Measurements from ENCODE around the gene CSRP3.

CSRP3 gene

DNA sequence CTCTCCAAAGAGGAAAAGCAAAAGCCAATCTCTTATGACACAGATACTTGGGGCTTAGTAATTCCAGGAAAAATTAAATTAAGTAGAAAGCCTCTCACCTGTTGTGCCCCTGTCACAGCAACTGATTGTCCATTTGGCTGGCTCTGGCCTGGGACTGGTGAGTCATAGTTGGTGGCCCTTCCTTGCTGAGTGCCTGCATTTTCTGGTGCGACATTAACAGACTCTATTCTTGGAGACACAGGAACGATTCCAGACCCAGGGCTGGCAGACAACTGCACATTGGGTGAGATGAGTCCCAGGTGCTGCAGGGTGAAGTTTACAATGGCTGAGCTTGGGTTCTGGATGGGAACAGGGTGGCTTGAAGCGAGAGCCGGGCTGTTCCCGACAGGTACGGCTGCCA is 23.3 kb upstream of the CSRP3 start:
- no peak for DNase-seq

DNA sequence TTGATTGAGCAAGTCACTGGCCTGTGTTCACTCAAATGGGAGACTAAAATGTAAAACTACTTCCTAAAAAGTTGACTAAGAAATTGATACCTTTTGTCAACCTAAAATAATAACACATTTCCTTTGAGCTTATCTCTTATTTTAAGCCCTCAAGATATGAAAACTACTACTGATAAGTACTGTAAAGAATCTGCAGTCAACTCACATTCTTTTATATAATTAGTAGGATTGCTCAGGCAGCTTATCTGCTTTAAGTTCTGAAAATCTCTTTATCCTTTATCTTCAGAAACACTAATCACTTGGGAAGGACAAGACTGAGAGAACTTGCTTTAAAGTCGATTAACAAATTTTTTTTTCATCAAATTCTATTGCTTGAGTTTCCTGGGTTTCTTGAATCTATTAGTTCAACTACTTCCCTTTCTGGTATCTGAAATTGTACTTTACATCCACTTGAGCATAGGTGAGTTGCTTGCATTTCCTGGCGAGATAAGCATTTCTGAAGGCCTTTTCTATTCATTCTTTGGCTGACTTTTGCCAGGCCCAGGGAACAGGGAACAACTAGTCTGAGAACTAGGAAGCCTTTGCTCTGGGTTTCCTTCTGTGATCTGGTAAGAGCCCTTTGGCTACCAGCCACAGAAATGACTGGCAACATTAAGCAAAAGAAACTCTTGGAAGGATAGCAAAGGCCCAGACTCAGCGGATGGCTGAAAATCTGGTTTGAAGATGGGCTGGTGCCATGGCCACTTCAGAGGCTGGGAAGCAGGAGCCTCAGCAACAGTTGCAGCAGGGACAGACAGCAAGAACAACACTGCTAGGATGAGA is 19.3 kb upstream of the CSRP3 start:
- no peak for DNase-seq

DNA sequence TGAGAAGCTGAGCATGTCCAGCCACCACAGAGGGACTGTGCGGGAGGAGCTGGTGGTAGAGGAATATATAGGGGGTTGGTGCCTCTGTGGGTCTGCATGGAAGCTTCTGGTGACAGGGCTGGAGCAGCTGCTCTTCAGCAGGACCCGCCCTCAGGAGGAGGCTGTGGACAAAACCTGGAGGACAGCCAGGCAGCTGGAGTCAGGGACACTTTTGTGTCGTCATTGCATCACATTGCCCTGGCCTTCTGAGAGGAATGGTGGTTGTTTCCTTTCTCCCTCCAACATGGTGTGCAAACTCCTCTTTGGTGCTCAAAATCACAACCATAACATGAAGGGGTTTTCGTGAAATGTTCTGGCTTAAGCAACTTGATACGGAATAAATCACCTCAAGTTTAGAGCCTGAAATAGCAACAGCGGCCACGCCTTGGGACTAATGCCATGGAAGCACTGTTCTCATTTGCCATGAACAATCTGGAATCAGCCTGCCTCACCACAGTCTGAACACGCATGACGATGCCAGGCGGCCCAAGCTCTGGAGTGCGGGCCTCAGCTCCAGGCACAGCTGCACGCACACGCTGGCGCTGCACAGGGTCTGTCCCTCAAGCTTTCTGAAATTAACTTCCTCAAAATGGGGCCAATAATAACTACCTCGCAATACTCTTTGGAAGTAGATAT is 17.1 kb upstream of the CSRP3 start:
- no peak for DNase-seq

DNA sequence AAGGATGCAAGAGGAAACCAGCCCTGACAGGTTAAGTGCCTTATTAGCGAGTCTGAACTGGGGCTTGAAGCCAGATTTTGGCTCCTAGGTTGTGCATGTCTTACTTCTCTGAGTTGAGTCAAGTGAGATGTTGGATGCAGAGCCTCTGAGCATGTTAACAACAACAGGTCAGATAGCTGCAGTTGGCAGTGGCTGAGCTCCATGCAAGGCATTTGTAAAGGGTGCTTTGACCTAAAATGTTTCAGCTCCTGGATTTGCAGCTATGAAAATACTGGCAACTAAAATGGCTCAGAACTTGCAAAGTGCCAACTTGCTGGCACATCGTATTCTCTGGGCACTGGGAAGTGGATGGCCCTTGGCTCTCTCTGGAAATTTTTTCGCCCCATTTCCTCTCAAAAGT is 16.4 kb upstream of the CSRP3 start:
- no peak for DNase-seq

DNA sequence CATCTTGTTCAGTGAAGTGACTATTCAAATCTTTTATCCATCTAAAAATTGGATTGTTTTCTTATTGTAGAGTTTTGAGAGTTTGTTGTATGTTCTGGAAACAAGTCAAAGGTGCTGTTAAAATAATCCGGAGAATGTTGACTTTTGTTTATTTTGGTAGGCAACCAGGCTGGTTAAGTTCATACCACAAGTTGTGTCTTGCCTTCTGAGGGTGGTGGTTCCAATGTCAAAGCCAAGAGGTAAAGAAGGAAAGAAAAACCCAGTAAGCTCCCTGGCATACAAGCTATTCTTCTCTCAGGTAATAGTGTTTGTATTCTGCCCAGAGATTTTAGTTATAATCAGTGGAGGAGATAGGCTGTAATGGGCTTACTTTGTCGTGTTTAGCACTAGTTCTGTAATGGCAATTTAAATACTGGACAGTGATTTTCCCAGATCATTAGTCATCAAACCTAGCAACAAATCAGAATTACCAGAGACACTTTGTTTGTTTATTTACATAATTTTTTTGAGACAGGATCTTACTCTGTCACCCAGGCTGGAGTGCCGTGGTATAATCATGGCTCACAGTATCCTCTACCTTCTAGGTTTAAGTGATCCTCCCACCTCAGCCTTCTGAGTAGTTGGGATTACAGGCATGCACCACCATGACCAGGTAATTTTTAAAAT is 15.1 kb upstream of the CSRP3 start:
- no peak for DNase-seq

DNA sequence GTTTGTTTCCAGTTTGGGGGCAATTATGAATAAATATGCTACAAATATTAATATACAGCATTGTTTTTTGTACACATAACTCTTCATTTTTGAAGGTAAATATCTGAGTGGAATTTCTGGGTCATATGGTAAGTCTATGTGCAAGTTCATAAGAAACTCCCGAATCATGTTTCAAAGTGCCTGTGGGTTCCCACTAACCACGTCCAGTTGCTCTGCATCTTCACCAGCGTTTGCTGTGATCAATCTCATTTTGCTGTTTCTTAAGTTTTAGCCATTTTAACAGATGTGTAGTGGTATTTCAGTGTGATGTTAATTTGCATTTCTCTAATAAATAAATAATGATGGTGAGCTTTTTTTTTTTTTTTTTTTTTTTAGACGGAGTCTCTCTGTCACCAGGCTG is 14.2 kb upstream of the CSRP3 start:
- DNase-seq, result no peak

DNA sequence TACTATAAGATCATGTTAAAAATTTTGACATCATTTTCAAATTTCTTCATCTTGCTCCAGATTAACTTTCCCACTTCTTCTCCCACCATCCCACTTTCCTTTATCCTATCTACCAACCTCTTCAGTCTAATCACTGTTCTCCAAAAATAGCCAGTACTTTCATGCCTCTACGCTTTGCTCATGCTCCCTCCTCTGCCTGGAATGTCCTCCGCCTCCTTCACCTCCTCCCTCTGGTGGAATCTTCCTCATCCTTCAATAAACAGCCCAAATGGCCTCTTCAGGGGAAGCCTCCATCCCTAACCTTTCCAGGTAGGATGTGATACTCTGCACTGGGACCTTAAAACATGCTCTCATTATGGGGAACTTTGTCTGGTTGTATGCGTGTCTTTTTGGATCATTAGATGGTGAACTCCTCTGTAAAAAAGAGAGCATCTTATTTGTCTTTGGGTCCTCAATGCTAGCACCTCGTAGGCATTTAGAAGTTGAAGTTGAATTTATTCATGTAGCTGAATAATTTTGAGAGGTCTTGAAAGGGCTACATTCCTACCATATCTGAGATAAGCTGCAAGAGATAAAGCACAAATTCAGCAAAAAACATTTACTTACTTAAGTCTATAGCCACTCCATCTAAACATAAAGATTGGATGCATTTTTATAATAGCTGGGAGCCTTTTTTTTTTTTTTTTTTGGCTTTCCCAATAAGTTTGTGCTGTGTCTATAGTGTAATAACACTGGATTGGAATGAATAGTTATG is 8.0 kb upstream of the CSRP3 start:
- no peak for DNase-seq

DNA sequence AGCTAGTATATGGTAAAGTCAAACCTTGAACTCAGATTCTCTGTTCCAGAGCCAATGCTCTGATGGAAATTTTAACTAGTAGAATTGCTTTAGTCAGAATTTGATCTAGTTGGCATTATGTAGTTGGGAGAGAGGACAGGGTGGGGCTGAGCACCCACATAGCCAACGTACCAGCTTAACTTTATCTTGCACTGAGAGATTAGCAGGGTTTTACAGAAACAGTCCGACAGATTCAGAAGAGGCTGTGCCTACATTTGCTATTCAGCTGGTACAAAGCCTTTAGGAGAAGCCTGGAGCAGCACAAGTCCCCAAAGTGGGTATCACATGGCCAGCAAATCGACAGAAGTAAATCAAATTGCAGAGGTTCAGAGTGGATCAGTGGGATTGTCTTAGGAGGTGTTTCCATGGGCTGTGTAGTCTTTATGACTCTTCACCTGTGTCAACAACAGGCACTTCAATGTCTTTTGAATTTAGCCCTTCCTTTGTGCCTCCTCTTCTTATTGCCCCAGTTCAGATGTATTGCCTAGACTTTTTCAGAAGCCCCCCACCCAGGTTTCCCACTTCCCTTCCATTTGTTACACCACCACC is 7.3 kb upstream of the CSRP3 start:
- no peak for DNase-seq

DNA sequence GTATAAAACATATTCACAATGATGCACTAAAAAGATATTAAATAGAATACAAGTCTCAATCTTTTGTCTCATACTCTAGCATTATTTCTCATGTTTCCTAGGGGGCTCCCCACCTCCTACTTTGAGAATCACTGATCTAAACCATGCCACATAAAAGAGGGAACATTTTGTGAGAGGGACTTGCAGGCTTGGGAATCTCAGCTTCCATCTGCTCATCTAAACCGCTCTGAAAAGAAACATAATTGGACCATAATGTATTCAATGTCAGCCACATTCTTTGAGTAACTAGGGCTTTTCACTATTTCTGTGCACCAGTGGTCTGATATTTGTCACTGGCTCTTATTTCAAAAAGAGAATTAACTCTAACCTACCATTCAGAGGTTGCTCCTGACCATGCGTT is 6.4 kb upstream of the CSRP3 start:
- no peak for DNase-seq

DNA sequence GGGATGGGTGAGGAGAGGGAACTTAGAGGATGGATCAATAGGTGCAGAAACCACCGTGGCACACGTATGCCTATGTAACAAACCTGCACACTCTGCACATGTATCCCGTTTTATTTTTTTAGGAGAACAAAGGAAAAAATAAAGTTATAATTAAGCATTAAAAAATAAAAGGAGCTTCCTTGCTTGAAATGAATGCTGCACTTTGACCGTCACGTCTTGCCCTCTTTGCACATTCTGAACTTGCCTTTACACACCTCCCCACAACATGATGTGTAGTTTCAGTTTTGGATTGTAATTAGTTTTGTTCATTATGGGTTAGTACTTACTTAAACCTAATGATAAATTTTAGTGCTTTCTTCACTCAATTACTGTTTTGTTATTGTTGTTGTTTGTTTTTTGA is 3.1 kb upstream of the CSRP3 start:
- no peak for DNase-seq

DNA sequence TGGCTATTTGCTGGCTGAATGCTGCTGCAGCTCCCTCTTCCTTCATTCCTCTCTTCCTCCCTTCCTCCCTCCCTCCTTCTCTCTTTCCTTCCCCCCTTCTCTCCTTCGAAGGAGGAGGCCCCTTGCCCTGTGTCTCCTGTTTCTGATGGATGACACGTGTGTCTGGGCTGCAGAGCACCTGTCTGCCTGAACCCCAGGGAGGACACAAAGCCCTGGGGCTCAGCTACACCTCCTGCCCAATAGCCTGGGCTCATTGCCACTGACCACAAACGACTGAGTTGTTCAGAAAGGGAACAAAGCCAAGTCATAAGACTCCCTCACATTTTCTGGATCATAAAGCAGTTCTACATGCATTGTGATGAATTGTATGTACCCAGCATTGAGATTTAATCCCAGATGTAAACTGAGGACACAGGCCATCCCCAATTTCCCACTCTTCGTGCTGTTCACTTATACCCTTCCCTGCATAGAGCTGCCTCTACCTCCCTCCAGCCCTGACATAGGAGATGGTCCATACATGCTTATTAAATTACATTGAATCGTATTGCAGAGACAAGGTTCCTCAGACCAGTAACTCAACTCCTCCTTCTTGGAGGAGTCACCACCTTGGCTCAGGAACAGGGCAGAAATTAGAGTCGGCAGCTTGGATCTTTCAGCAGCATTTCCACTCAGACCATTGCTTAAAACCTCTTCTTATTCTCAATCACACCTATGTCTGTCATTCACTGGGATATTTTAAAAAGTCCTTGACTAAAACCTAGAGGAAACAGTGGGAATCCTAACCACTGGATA is 1.2 kb downstream of the CSRP3 start:
- DNase-seq, result no peak

DNA sequence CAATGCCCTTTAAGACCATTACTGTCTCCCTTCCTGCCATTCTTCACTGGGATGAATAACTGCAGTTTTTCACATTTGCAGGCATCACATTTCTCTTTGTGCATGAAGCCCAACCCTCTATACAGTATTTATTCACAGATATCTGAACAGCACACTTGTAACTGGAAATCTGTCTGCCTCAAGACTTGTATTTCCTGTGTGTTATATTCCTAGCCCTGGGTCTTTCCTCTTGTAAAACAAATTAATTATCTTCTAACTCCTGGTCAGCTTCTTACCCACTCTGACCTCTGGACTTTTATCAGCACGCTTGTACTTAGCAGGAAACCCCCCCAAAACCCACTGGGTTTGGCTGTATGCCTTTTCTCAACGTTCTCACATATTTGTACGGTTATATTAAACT is 2.0 kb downstream of the CSRP3 start:
- DNase-seq, result no peak

DNA sequence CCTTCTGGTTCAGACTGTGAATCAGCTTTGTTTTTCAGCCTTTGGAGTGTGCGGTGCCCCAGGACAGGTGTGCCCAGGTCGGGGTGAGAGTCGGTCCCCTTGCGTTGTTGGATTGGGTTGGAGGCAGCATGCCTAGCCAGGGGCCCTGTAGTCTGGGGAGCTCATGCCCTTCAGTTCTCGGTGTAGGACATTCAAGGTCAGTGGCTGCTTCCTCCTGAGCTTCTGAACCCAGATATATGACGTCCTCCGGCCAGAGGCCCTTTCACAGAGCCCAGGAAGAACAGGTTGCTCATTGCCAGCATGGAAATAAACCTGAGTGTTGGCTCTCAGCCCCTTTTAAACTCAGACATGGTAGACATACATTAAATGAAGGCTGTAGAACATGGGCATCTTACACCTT is 2.7 kb downstream of the CSRP3 start:
- no peak for DNase-seq

DNA sequence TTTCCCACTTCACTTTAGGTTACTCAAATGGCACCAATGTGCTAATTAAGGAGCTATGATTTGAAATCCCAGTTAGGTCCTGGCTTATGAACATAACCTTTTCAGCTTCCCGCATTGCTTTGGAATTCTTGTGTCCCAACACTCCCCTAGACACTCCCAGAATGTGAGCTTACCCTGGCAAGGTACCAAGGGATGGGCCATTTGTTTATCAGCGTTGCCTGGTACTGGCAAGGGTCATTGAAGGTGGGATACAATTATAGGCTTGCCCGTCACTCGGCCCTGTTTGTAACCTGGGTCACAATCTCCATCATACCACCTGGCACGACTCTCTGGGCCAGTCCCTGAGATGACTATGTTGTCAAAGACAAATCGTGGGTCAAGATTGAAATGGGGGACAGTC is 5.4 kb downstream of the CSRP3 start:
- DNase-seq, result no peak

DNA sequence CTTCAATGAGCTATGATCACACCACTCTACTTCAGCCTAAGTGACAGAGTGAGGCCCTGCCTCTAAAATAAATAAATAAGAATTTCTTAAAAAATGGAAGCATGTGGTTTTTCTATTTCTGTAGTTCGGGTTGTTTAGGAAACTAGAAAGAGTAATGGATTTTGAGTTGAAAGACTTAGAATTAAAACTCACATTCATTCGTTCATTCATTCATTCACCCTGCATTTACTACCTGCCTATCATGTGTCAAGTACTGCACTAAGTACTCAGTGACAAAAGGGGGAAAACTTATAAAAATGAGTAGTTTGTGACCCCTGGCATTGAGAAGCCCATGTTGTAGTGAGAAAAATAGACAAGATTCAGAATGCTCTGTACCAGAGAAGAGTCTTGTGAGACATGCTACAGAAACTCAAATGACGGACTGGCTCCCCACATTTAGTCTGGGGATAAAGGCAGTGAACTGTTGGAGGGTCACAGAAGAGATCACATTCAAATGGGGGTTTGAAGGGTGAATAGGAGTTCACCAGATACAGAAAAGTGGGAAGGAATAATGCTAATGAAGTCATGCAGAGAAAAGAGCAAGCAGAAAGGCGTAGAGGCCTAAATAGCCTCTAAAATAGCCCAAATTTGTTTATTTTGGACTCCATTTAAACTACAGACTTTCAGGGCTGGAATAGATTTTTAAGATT is 7.0 kb downstream of the CSRP3 start:
- DNase-seq, result no peak

DNA sequence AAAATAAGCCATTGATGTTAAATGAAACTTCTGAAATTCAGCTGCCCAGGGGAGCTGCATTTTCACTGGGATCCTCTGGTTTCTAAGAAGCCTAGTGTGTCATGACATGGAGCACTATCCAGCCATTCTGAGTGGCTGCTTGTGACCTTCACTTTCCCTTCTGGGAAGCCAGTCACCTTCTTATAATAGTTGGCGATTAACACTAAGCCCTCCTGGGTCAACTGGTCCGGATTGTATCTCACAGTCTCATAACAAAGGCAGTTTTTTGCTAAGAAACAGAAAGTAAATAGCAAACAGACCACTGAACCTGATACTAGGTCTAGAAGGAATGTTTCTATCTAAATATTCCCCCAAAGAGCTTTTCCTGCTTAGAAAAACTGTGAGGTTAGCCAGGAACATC is 7.9 kb downstream of the CSRP3 start:
- DNase-seq, result no peak

DNA sequence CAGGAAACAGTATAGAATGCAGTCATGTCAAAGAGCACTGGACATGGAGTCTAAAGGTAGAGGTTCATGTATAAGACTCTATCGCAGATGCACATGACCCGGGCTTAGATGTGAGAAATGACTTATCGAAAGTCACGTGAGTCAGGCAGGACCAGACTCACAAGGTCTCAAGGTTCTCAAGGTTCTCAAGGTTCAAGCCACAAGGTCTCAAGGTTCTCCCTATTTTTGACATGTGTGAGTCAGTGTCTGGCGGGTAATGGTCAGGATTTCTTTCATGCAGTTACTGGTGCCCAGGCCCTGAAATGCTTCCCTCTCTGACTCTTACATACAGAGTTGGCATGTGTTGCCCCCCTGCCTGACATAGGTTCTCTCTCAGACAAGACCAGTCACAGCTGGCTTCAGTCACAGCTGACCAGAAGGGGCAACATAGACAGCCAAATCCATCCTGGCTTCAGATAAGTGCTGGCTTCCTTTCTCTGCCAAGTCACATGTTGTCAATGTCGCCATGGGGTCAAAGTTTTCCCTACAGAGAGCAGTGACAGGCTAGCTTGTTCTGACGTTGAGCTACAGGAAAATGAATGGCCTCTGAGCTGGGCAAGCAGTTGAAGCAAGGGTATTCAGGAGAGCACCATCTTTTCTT is 10.1 kb downstream of the CSRP3 start:
- no peak for DNase-seq

DNA sequence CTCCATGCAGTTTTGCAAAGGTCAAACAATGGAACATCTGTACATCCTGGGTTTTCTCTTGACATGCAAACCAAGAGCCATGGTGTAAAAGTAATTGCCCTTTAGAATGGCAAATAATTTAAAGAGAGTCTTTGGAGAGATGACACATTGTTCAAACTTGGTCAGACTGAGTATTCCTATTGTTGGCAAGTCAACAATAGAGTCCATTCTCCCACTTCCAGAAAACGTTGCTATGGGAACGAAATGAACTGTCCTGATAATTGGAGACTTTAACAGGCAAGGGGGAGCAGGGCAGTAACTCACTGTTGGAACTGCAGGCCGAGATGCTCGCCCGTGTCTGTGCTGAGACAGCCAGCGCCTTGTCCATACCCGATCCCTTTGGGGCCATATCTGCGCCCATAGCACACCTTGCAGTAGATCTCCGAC is 13.9 kb downstream of the CSRP3 start:
- no peak for DNase-seq

DNA sequence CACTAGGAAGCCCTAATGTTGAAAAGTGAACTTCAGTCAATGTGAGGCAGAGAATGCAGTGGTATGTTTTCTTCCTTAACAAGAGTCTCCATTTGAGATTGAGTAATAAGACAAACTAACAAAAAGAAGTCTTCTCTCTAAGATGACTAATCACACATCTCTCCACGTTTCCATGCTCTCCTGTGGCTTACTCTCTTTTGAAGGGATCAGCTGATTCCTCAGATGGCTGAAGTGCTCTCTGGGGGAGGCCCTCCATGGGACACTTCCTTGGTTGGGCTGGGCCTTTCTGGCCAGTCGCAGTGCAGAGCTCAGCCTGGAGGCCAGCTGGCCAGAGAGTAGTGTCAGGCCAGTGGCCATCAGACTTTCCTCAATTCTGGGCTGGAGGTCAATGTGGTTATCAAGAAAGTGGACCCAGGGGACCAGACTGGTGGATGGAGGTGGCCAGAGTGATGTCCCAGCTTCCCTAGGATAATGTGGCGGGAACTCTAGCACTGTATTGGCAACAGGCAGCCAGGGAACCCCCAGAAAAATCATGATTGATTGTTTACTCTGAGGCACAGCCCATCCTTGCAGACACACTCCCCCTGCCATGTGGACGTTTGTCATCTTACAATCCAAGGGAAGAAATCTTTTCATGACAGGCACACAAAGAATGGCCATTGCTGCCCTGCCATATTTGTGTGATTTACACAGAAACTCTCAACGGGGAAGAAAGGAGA is 14.5 kb downstream of the CSRP3 start:
- no peak for DNase-seq

DNA sequence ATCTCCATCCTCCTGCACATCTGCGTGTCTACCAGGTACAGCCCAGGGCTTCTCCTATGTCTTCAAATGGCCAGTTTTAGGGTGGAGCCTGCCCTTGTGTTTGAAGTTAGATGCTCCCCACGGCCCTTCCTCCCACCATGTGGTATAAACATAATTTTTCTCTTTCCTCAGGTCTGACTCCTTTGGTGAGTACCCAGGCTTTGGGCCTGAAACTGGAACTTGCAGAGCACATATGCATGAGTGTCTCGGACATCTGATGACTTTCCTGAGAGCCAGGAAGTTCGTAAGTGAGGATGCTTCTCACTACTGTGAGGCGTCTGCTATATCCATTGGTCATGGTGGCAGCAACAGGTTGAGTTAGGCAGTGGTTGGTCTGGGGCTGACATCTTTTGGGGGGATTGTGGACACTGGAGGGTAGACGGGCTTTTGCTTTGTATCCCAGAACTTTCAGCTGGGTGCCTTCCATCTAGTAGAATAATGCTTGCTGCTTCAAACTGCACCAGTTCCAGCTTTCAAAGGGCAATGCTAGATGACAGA is 16.2 kb downstream of the CSRP3 start:
- DNase-seq, result no peak
